ENCODE data around the gene MCOLN1.

The MCOLN1 gene

GRCh38 chr19:7521551-7522071 is 813 bp upstream of the MCOLN1 start:
- TF ChIP-seq POLR2A (IDR thresholded peaks at IDR 0.05; ENCODE audit: low read depth, low read length) (no peak), SPI1 (IDR thresholded peaks at IDR 0.05; ENCODE audit: low read depth, low read length) (no peak), TAF1 (IDR thresholded peaks at IDR 0.05; ENCODE audit: low read depth, low read length) (no peak), POLR2AphosphoS5 (IDR thresholded peaks at IDR 0.05; ENCODE audit: low read depth, low read length) (no peak)
- FAIRE-seq (no peak), DNase-seq (ENCODE audit: insufficient read length, low spot score) (no peak)

- DNase-seq (ENCODE audit: insufficient read length, low spot score) = no peak
- TF ChIP-seq POU2F2 (IDR thresholded peaks at IDR 0.05; ENCODE audit: low read depth, low read length) = no peak
- no peak for FAIRE-seq
Measured at GRCh38 chr19:7522923-7523667, 671 bp downstream of the MCOLN1 start.

GRCh38 chr19:7524523-7524922 is 2.1 kb downstream of the MCOLN1 start:
- TF ChIP-seq POU2F2 (IDR thresholded peaks at IDR 0.05; ENCODE audit: low read depth, low read length) (no peak), POLR2A (IDR thresholded peaks at IDR 0.05; ENCODE audit: low read depth, low read length) (no peak), SPI1 (IDR thresholded peaks at IDR 0.05; ENCODE audit: low read depth, low read length) (no peak), POLR2AphosphoS5 (IDR thresholded peaks at IDR 0.05; ENCODE audit: low read depth, low read length) (no peak), TAF1 (IDR thresholded peaks at IDR 0.05; ENCODE audit: low read depth, low read length) (no peak), PAX5 (IDR thresholded peaks at IDR 0.05; ENCODE audit: insufficient read depth, low read length, severe bottlenecking) (no peak)
- FAIRE-seq (no peak), DNase-seq (ENCODE audit: insufficient read length, low spot score) (no peak)

GRCh38 chr19:7524992-7525739 is 2.7 kb downstream of the MCOLN1 start:
- TF ChIP-seq POLR2A (IDR thresholded peaks at IDR 0.05; ENCODE audit: low read depth, low read length) = no peak
- TF ChIP-seq PAX5 (IDR thresholded peaks at IDR 0.05; ENCODE audit: insufficient read depth, low read length, severe bottlenecking) = no peak
- no peak for TF ChIP-seq SPI1 (IDR thresholded peaks at IDR 0.05; ENCODE audit: low read depth, low read length)
- no peak for TF ChIP-seq POU2F2 (IDR thresholded peaks at IDR 0.05; ENCODE audit: low read depth, low read length)
- TF ChIP-seq TAF1 (IDR thresholded peaks at IDR 0.05; ENCODE audit: low read depth, low read length) = no peak
- no peak for TF ChIP-seq POLR2AphosphoS5 (IDR thresholded peaks at IDR 0.05; ENCODE audit: low read depth, low read length)
- FAIRE-seq = no peak
- DNase-seq (ENCODE audit: insufficient read length, low spot score) = no peak

GRCh38 chr19:7526059-7526929 is 3.9 kb downstream of the MCOLN1 start:
- DNase-seq (ENCODE audit: insufficient read length, low spot score) (no peak), FAIRE-seq (no peak)
- TF ChIP-seq PAX5 (IDR thresholded peaks at IDR 0.05; ENCODE audit: insufficient read depth, low read length, severe bottlenecking) (no peak), POLR2A (IDR thresholded peaks at IDR 0.05; ENCODE audit: low read depth, low read length) (no peak), SPI1 (IDR thresholded peaks at IDR 0.05; ENCODE audit: low read depth, low read length) (no peak), POLR2AphosphoS5 (IDR thresholded peaks at IDR 0.05; ENCODE audit: low read depth, low read length) (no peak), POU2F2 (IDR thresholded peaks at IDR 0.05; ENCODE audit: low read depth, low read length) (no peak), TAF1 (IDR thresholded peaks at IDR 0.05; ENCODE audit: low read depth, low read length) (no peak)

GRCh38 chr19:7527516-7528191 is 5.2 kb downstream of the MCOLN1 start:
- DNase-seq (ENCODE audit: insufficient read length, low spot score) (no peak), FAIRE-seq (no peak)
- no peak for TF ChIP-seq TAF1 (IDR thresholded peaks at IDR 0.05; ENCODE audit: low read depth, low read length)

- DNase-seq (ENCODE audit: insufficient read length, low spot score) (no peak), FAIRE-seq (no peak)
- TF ChIP-seq POLR2A (IDR thresholded peaks at IDR 0.05; ENCODE audit: low read depth, low read length) (no peak), TAF1 (IDR thresholded peaks at IDR 0.05; ENCODE audit: low read depth, low read length) (no peak)
Measured at GRCh38 chr19:7528192-7528519, 5.7 kb downstream of the MCOLN1 start.

GRCh38 chr19:7528522-7529245 is 6.3 kb downstream of the MCOLN1 start:
- no peak for FAIRE-seq
- TF ChIP-seq SPI1 (IDR thresholded peaks at IDR 0.05; ENCODE audit: low read depth, low read length) = no peak
- TF ChIP-seq POU2F2 (IDR thresholded peaks at IDR 0.05; ENCODE audit: low read depth, low read length) = no peak
- no peak for TF ChIP-seq TAF1 (IDR thresholded peaks at IDR 0.05; ENCODE audit: low read depth, low read length)
- no peak for TF ChIP-seq PAX5 (IDR thresholded peaks at IDR 0.05; ENCODE audit: insufficient read depth, low read length, severe bottlenecking)
- no peak for TF ChIP-seq POLR2AphosphoS5 (IDR thresholded peaks at IDR 0.05; ENCODE audit: low read depth, low read length)
- no peak for TF ChIP-seq POLR2A (IDR thresholded peaks at IDR 0.05; ENCODE audit: low read depth, low read length)
- DNase-seq (ENCODE audit: insufficient read length, low spot score) = no peak

GRCh38 chr19:7529246-7529600 is 6.8 kb downstream of the MCOLN1 start:
- FAIRE-seq (no peak), DNase-seq (ENCODE audit: insufficient read length, low spot score) (no peak)
- no peak for TF ChIP-seq POLR2A (IDR thresholded peaks at IDR 0.05; ENCODE audit: low read depth, low read length)
